Endothelial cell (in vitro differentiated cells): Measurements from ENCODE around the gene GID4. TPM values are rescaled to one million over a fixed set of nuclear protein-coding genes. Genes with fewer than 3 reads are reported as not detected.

Experiments used
- DNase-seq: peaks from one replicate; pipeline ENCODE4 v3.0.0; 2021; ENCODE audit warnings: low spot score
- H3K27ac Mint-ChIP-seq: one replicate; pipeline ENCODE4 v1.8.0; 2021; ENCODE audit warnings: mixed read lengths, inconsistent platforms; ENCODE audit not compliant: unreplicated experiment
- H3K27me3 Mint-ChIP-seq: one replicate; pipeline ENCODE4 v1.8.0; 2021; ENCODE audit warnings: mild to moderate bottlenecking, moderate library complexity, mixed read lengths, inconsistent platforms; ENCODE audit not compliant: unreplicated experiment
- H3K36me3 Mint-ChIP-seq: one replicate; pipeline ENCODE4 v1.8.0; 2021; ENCODE audit warnings: mild to moderate bottlenecking, low read depth, mixed read lengths, inconsistent platforms; ENCODE audit not compliant: unreplicated experiment
- H3K4me1 Mint-ChIP-seq: one replicate; pipeline ENCODE4 v1.8.0; 2021; ENCODE audit warnings: mild to moderate bottlenecking, mixed read lengths, inconsistent platforms; ENCODE audit not compliant: unreplicated experiment
- H3K4me3 Mint-ChIP-seq: one replicate; pipeline ENCODE4 v1.8.0; 2021; ENCODE audit warnings: mild to moderate bottlenecking, mixed read lengths, inconsistent platforms; ENCODE audit not compliant: unreplicated experiment
- H3K9me3 Mint-ChIP-seq: one replicate; pipeline ENCODE4 v1.8.0; 2021; ENCODE audit warnings: mixed read lengths, inconsistent platforms; ENCODE audit not compliant: unreplicated experiment
- total RNA-seq: library from RNA; stranded (reverse); fragmentation: NEBNext Ultra II Directional; extraction: Animal tissue kit (Norgen Biotek cat#: 25700); gene quantifications from one replicate; pipeline ENCODE4 v1.2.1, GENCODE V29; 2021; ENCODE audit not compliant: unreplicated experiment
- TF ChIP-seq, protein P1 (sequence below): fragments of 200-600 bp; sonication (generic); IDR thresholded peaks from one replicate; pipeline ENCODE4 v1.5.0; 2021; ENCODE audit warnings: antibody characterized with exemption; ENCODE audit not compliant: unreplicated experiment

Gene GID4
- total RNA-seq, 1 donor from 2014 or later = 15.5 TPM

DNA sequence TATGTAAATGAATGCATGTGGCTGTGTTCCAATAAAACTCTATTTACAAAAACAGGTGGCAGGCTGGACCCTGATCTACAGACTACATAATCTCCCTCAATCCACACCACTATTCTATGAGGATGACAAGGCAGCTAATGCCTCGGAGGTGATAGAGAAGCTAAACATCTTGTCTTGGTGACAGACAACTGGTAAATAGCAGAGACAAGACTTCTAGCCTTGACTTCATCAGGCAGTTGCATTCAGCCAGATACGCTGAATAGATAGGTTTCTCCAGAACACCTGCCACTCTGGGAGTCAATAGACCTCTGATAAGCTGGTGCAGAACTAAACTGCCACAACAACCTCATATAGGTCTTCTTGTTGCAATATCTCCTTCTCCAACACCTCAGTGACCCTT is 3.5 kb upstream of the GID4 start:
- Mint-ChIP-seq H3K27me3 (peaks cover 5% of the 10 kb centered on the region), H3K4me1 (peaks cover 34% of the 10 kb centered on the region), H3K9me3 (no peaks in the 10 kb centered on the region), H3K36me3 (peaks cover 3% of the 10 kb centered on the region), H3K27ac (no peak overlapping the region), H3K4me3 (no peak overlapping the region)
- DNase-seq = no peak
- TF ChIP-seq, protein P1, sequence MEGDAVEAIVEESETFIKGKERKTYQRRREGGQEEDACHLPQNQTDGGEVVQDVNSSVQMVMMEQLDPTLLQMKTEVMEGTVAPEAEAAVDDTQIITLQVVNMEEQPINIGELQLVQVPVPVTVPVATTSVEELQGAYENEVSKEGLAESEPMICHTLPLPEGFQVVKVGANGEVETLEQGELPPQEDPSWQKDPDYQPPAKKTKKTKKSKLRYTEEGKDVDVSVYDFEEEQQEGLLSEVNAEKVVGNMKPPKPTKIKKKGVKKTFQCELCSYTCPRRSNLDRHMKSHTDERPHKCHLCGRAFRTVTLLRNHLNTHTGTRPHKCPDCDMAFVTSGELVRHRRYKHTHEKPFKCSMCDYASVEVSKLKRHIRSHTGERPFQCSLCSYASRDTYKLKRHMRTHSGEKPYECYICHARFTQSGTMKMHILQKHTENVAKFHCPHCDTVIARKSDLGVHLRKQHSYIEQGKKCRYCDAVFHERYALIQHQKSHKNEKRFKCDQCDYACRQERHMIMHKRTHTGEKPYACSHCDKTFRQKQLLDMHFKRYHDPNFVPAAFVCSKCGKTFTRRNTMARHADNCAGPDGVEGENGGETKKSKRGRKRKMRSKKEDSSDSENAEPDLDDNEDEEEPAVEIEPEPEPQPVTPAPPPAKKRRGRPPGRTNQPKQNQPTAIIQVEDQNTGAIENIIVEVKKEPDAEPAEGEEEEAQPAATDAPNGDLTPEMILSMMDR = no peak

DNA sequence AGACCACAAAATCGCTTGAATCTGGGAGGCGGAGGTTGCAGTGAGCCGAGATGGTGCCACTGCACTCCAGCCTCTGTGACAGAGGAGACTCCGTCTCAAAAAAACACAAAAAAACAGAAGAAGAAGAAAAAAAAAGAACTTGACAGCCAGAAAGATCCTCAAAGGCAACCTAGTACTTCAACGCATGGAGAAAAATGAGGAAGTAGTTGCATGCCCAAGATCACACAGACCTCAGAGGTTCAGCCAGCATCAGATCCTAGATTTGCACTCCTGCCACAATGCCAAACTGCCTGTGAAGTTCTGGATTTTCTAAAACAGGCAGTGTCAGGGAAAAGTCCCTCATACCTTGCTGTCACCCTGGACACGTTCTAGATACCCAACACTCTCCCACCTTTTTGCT is 1.7 kb upstream of the GID4 start:
- TF ChIP-seq, protein P1 = no peak
- Mint-ChIP-seq H3K4me1 (peaks cover 32% of the 10 kb centered on the region), H3K36me3 (peaks cover 5% of the 10 kb centered on the region), H3K27me3 (peaks cover 6% of the 10 kb centered on the region), H3K27ac (no peak overlapping the region), H3K9me3 (no peaks in the 10 kb centered on the region), H3K4me3 (peak overlapping the region; percentile 99)
- no peak for DNase-seq

DNA sequence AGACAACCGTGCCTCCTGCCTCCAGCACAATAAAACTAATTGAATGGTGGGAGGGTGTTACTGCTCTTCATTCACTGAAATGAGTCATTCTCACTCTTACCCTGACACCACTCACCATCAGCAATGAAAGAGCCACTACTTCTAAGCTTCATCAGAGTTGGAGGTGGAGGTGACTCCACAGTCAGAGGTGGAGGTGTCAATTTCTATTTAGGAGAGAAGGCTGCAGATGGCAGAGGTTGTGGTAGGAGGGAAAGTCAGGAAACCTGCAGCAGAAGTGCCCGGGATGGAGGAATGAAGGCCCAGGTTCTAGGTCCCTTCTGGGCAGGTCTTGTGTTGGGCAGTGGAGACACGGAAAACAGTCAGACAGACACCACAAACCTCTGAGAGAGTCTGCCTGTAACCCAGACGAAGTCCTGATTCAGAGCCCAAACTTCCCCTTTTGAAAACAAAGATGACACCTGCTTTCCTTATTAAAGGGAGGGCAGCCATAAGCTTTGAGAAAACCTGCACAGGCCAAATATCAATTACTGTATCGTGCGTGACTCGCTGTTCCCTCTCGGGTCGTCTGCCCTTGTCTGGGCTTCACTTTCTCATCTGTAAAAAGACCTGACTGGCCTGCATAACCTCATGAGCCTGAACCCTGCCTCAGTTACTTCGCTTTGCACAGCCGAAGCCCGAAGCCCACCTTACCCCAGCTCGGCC is 908 bp upstream of the GID4 start:
- Mint-ChIP-seq H3K36me3 (peaks cover 5% of the 10 kb centered on the region), H3K4me3 (peak overlapping the region; percentile 99), H3K4me1 (peaks cover 27% of the 10 kb centered on the region), H3K27ac (no peak overlapping the region), H3K9me3 (no peaks in the 10 kb centered on the region), H3K27me3 (peaks cover 6% of the 10 kb centered on the region)
- TF ChIP-seq, protein P1 = no peak
- DNase-seq = no peak

DNA sequence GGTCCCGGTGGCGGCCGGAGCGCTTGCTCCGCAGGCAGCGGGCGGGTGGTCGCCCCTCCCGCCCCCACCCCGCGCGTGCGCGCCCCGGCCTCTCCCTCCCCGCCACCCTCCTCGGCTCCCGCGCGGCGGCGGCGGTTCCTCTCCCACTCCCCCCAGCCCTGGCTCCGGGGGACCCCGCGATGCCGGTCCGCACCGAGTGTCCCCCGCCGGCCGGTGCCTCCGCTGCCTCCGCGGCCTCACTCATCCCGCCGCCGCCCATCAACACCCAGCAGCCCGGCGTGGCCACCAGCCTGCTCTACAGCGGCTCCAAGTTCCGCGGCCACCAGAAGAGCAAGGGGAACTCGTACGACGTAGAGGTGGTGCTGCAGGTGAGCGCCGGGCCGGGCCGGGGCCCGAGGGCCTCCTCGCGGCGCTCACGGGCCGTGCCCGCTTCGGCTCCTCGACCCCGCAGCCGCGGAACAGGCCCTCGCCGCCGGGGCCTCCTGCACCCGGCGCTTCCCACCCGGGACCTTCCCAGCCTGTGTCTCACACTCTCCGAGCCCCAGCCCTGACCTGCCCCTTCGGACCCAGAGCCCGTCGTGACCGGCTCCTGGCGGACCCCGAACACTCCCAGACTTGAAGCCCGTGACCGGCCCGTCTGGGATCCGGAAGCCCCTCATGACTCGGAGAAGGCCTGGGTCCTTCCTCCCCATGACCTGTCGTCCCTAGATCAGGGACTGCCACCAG is 490 bp downstream of the GID4 start:
- Mint-ChIP-seq H3K4me1 (peaks cover 27% of the 10 kb centered on the region), H3K9me3 (no peaks in the 10 kb centered on the region), H3K27ac (peak overlapping the region; percentile 58), H3K27me3 (peaks cover 6% of the 10 kb centered on the region), H3K36me3 (peaks cover 5% of the 10 kb centered on the region), H3K4me3 (peak overlapping the region; percentile 99)
- TF ChIP-seq, protein P1 = no peak
- DNase-seq = peak; percentile 38
